SK-N-SH (cell line): ENCODE measurements around the gene TMEM106C.

Experiments used
- CTCF ChIP-seq: fragments of 200-600 bp; sonication (generic); IDR thresholded peaks from 2 replicates; pipeline ENCODE4 v1.6.1; 2017; ENCODE audit warnings: antibody characterized with exemption, mild to moderate bottlenecking, moderate library complexity
- FOXM1 ChIP-seq: IDR thresholded peaks from 2 replicates; pipeline ENCODE4 v1.4.0; 2012; ENCODE audit warnings: low read depth, mild to moderate bottlenecking
- USF2 ChIP-seq: fragments of 150-350 bp; IDR thresholded peaks from 2 replicates; pipeline ENCODE4 v1.6.1; 2017; ENCODE audit warnings: antibody characterized with exemption, low read length, low read depth, borderline replicate concordance

- no peak for TF ChIP-seq USF2
- TF ChIP-seq FOXM1, result no peak
- TF ChIP-seq CTCF, result no peak
These were observed 24.8 kb upstream of the TMEM106C start for GRCh38 chr12:47938594-47938993.
